HG03196 (cell line): ENCODE data around the gene ISY1.
"Not testable (repeated sequence)": the region's sequence is repeated elsewhere in the genome, so short reads cannot be mapped to it uniquely, and the experiment has no call there.

Experiments
- ATAC-seq: cut with Tn5 transposase; IDR thresholded peaks from one replicate; pipeline ENCODE4 v1.9.1; 2021; ENCODE audit not compliant: unreplicated experiment

ISY1 gene

DNA sequence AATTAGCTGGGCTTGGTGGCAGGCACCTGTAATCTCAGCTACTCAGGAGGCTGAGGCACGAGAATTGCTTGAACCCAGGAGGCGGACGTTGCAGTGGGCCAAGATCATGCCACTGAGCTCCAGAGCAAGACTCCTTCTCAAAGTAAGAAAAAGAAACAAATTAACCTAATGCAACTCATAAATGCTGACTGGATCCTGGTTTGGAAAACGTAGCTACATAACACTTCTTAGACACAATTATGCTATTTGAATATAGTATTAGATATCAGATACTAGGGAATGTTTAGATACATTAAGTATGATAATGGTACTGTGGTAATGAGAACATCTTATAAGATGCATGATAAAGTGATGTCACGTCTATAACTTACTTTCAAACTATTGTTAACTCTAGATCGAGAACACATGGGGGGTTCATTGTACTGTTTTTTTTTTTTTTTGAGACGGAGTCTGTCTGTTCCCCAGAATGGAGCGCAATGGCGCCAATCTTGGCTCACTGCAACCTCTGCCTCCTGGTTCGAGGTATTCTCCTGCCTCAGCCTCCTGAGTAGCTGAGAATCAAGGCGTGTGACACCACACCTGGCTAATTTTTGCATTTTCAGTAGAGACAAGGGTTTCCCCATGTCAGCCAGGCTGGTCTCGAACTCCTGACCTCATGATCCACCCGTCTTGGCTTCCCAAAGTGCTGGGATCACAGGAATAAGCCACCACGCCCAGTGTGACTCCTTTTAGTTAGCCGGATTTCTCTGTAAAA lies 5.9 kb upstream of the ISY1 start:
- ATAC-seq, result no peak

DNA sequence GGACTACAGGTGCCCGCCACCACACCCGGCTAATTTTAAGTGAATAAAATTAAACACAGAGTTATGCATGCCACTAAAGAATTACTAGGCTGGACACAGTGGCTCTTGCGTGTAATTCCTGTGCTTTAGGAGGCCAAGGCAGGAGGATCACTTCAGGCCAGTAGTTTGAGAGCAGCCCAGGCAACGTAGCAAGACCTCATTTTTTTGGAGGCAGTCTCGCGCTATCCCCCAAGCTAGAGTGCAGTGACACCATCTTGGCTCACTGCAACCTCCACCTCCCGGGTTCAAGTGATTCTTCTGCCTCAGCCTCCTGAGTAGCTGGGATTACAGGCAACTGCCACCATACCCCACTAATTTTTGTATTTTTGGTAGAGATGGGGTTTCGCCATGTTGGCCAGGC lies 4.7 kb upstream of the ISY1 start:
- not testable (repeated sequence) for ATAC-seq

DNA sequence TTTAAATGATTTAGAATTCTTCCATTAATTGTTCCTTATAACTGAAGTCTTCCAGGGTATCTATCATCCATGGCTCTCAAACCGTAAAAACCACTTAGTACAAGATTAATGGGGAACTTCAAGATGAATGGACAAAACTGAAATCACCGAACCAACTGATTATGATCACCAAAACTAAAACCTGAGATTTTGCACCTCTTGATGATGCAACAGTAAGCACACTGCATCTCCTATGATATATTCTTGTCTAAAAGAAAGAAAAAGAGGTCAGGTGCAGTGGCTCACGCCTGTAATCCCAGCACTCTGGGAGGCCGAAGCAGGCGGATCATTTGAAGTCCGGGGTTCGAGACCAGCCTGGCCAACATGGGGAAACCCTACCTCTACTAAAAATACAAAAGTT lies 3.6 kb upstream of the ISY1 start:
- ATAC-seq, result no peak

DNA sequence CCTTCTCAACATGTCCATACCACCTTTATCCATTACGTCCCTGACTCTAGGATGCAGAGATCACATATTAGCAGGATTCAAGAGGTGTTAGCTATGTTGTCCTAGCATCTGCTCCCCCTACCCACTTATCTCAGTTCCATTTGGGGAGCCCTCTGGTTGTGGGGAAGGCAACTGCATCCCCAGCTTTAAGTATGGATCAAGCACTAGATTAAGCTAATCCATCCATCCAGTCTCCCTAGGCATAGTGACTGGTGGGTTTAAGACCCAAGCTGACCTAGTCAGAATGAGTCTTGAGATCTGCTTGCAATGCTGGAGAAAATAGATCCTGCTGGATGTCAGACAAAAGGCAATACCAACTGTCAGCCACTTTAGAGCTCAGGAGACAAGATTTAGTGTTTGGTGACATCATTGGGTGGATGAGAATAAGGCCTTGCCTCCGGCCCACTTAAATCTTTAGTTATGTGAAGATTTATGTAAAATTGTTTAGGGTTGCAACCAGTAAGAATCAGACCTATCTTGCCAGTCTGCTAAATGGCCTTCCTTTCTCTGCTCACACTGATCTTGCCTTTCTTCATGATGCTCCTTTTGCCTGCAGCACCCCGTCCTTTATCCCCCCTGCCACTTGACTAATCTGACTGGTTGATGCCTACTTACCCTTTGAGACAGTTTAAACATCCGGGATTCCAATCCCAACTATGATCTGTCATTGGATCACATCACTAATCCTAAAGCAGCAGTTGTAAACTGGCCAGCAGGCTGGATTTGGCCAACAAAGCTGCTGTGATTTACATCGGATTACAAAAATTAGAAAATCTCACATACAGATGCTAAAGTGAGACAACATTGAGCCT lies 2.1 kb upstream of the ISY1 start:
- no peak for ATAC-seq

DNA sequence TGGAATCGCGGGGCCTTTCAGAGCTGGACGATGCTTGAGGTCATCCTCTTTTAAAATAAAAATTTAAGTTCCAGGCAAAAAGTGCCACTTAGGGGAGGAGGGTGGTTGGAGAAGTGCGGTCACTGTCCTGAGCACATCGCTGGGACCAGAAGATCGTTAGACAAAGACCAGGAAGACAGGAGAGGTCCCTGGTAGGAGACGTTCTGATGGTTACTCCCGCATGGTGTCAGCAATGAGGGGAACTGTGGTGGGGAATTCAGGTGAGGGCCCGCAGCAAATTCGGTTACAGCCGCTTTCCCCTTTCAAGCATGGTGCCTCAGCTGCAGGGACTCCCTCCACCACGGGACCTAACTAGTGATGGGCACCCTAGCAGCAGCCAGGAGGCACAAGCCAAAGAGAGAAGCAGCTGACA lies 1.0 kb upstream of the ISY1 start:
- ATAC-seq, result peak; percentile 13

DNA sequence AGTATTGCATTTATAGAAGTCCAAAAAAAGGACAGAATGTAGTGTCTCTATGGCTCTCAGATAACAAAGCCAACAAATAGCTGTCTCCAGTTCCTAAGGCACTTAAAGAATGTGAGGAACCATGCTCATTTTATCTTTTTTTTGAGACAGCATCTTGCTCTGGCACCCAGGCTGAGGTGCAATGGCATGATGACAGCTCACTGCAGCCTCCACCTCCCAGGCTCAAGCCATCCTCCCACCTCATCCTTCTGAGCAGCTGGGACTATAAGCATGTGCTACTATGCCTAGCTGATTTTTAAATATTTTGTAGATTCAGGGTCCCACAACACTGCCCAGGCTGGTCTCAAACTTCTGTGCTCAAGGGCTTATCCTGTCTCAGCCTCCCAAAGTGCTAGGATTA lies 16.1 kb downstream of the ISY1 start:
- ATAC-seq, result no peak

DNA sequence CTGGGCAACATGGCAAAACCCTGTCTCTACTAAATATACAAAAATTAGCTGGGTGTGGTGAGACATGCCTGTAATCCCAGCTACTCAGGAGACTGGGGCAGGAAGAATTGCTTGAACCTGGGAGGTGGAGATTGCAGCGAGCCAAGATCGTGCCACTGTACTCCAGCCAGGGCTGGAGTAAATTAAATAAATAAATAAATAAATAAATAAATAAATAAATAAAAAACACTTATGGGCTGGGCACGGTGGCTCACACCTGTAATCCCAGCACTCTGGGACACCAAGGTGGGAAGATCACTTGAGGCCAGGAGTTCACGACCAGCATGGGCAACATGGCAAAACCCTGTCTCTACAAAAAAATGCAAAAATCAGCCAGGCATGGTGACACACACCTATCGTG lies 19.9 kb downstream of the ISY1 start:
- not testable (repeated sequence) for ATAC-seq

DNA sequence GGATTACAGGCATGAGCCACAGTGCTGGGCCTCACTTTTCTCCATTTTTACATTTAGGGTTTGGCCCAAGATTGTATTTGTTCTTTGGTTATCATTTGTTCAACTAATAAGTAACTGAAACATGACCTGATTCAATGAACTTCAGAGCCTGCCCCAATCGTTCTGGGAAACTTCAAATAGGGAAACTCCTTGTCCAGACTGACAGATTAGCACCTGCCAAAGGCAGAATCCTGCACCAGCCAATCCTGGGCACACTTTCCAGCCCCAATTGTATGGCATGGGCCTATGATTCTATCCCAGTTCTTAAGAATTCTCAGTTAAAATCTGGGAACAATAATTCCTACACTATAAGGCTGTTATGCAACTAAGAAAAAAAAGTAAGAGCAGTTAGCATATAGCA lies 21.0 kb downstream of the ISY1 start:
- no peak for ATAC-seq

DNA sequence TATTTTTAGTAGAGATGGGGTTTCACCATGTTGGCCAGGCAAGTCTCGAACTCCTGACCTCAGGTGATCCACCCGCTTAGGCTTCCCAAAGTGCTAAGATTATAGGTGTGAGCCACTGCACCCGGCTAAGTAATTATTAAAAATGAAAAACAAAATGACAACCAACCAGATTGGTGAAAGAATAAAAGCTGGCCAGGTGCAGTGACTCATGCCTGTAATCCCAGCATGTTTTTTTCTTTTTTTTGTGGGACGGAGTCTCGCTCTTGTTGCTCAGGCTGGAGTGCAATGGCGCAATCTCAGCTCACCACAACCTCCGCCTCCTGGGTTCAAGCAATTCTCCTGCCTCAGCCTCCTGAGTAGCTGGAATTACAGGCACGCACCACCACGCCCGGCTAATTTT lies 24.6 kb downstream of the ISY1 start:
- not testable (repeated sequence) for ATAC-seq

DNA sequence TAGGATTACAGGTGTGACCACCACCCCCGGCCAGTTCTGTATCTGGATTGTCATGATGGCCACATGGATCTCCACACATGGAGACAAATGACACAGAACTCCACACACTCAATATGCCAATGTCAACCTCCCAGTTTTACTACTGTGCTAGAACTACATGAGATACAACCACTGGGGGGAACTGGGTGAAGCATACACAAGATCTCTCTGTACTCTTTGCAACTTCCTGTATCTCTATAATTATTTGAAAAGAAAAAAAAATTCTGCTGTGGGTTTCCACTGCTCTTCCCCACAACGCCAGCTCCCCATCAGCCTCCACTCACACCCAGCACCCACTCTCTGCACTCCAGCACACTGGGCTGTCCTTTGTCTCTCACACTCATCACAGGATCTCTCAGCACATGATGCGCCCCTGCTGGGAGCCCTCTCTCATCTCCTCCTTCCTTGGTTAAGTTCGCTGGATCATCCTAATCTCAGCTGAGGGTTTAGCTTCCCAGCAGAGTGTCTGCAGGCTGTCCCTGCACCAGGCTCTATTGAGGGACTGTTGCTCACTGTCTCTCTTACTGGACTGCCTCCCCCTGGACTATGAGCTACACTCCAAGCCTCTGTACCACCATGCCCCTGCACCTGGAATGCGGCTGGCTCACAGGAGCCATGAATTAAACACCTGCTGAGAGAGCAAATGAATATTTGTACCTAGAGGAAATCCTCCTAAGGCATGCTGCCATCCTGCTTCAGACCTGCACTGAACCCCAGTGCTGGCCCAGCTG lies 28.6 kb downstream of the ISY1 start:
- ATAC-seq, result no peak

DNA sequence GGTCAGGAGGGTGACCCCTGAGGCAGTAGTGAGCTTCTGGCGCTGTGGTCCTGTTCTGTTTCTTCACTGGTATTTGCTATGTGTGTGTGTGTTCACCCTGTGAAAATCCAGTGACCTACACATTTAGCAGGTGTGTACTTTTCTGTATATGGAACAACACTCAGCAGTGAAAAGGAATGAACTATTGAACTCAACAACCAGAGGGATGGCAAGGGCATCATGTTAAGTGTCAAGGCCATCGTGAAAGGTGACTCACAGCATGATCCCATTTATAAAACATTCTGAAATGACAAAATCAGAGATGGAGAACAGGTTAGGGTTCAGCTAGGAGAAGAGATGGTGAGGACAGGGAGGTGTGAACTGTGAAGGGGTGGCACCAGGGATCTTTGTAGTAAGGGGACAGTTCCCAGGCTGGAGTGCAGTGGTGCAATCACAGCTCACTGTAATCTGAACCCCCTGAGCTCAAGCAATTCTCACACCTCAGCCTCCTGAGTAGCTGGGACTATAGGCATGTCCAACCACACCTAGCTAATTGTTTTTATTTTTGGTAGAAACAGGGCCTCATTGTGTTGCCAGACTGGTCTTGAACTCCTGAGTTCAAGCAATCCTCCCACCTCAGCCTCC lies 29.3 kb downstream of the ISY1 start:
- no peak for ATAC-seq

DNA sequence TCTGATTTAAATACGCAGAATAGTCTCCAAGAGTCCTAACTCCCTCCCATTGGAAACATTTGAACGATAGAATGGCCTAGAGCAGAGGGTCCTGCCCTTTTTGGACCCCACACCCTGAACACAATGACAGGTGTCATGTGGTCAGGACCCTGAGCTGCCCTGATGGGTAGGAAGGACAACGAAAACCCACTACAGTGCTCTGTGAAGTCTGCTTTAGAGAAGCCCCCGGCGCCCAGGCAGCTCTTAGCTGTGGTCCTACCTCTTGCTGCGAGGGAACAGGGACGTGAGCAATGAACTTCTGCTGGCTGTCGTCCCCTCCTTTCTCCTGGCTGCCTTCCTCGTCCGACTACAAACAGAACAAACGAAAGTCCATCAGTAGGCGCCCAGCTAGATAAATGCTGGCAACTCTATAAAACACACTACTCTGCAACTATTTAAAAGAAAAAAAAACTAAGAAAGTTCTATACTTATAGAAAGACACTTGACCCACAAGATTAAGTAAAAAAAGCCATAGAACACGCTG lies 30.5 kb downstream of the ISY1 start:
- no peak for ATAC-seq

DNA sequence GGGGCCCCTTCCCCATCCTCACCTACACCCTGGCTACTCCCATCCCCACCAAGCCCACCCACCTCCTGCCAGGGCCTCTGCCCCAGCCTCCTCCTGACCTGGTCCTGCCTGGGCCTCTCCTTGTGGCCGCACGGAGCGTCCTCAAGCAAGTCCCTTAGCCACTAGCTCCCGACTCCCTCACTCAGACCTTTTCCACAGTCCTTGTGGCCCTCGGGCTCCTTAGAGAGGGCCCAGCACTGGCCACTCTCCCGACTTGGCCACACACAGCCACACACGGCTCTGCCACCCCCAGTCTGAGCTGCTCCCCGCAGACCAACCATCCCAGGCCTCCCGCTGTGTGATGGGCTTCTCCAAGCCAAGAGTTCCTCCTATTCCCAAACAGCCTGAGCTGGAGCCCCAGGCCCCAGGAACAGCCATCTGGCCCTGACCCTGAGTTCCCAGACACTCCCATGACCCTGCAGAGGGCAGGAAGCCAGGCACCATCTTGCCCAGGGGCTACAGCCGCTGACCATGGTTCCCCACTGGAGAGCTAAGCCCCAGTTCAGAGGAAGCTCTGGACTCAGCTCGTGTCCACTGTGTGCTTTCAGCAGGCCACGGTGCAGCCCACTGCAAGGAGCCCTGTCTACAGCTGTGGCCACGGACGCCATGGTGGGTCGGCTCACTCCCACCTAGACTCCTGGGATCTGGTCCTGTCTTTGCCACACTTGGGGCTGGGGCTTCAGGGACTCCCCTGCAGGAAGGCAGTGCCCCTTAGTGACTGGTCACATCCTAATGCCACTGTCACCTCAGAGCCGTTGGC lies 32.3 kb downstream of the ISY1 start:
- ATAC-seq, result no peak

DNA sequence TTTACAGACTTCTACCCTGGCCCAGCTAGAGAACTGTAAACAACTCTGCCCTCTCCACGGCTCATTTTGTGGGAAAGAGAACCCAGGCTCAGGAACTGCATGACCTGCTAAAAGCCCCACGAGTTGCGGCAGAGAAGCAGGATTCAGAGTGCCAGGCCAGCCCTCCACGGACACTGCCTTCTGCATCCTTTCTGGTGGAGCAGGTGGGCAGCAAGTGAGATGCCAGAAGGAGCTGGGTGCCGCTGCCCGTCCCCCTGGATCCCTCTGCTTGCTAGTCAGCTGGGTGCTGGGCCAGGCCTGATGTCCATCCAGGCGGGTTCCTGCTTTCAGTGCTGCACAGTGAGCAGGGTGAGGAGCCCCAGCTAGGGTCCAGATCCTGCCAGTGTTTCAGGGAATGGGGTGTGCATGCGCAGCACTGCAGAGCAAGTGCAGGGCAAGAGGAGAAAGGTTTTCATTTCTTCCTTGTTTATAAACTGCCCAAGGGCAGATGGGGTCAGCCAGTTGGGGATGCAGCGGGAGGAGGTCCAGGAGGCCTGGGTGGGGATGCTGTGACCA lies 34.1 kb downstream of the ISY1 start:
- no peak for ATAC-seq

DNA sequence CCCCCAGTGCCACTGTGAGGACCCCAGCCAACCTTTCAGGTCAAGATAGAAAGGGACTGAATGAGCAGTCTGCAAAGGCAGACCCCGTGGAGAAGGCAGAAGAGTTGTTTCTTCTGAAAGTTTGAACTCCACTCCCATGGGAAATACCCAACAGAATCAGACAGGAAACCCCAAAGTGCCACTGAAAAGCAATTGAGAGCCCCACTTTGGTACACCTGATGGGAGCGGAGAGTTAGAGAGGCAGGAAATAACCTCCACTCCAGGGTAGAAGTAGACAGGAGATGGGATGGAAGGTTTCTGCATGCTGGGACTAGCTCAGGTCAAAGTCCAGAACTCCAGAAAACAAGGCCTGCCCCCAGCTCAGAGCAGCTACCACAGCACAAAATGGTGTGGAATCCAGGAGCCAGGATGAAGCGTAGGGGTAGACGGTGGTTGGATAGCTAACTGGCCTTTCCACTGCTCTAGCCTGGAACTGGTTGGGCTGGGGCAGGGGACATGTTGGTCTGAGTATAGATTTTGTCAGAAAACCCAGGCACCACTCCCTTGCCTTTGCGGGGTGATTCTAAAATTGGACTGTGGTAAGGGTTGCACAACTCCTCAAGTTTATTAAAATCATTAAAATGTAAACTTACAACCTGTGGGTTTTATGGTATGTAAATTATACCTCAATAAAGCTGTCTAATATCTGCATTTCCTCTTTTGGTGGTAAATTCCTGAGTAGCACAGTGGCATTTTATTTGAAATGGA lies 37.4 kb downstream of the ISY1 start:
- no peak for ATAC-seq

DNA sequence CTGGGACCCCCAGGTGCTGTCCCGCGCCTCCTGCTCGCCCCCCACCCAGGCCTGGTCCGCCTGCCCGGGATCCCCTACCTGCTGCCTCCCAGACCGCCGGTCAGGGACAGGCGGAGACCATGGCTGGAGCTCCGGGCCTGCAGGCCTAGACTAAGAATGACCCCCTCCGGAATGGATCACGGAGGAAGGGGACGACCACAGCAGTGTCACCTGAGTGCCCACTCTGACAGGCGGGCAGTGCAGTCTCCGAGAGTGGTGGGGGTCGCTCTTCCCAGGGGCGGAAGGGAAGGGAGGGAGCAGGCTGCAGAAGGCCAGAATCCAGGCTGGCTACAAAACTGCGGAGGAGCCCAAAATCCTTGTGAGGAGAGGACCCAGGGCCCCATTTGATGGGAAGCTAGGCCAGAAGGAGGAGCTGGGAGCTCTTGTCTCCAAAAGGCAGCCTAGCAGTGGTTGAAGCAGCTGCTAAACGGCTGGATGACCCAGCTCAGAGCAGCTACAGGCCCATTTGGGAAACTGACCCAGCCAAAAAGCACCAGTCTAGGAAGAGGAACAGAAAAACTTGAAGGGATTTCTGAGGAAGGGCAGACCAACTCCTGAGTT lies 38.4 kb downstream of the ISY1 start:
- ATAC-seq, result no peak

DNA sequence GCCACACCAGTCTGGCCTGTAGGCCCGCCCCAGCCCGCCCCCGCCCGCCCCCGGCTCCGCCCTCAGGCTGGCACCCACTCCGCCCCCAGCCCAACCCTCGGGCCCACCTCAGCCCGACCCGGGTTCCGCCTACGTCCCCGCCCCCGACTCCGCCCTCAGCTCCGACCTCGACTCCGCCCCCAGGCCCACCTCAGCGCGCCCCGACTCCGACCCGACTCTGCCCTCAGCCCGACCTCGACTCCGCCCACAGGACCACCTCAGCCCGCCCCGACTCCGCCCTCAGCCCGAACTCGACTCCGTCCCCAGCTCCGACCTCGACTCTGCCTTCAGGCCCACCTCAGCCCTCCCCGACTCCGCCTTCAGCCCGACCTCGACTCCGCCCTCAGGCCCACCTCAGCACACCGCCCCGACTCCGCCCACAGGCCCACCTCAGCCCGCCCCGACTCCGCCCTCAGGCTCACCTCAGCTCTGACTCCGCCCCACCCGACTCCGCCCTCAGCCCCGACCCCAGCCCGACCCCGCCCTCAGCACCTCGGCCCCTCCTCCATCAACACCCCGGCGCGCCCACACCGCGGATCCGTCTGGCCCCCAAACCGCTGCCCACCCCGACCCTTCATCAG lies 39.0 kb downstream of the ISY1 start, which contains the start of gene RAB43:
Gene RAB43, minus strand, starts transcription at position 13 of the 620 bp plus-strand sequence. CDS start 315 bp downstream, outside the sequence.
- ATAC-seq, result peak; percentile 30
